GM23338 (cell line): Measurements from ENCODE around the gene TIGAR. TPM values are rescaled to one million over a fixed set of nuclear protein-coding genes. Genes with fewer than 3 reads are reported as not detected.

Experiments used
- ATAC-seq: fragments of 200-7000 bp; cut with Tn5 transposase; 3 replicates; pipeline ENCODE4 v1.9.1; 2020
- DNase-seq: peaks from one replicate; pipeline ENCODE4 v3.0.0-alpha.2; 2015; ENCODE audit warnings: low spot score
- H2AFZ ChIP-seq: fragments of 200-600 bp; sonication (generic); 2 replicates; pipeline ENCODE4 v1.8.0; 2016; ENCODE audit warnings: antibody characterized with exemption, mild to moderate bottlenecking, moderate library complexity
- H3F3A ChIP-seq: fragments of 200-600 bp; sonication (generic); replicated peaks from 2 replicates; pipeline ENCODE4 v1.8.0; 2017; ENCODE audit warnings: antibody characterized with exemption, mixed run types, low read depth
- H3K27ac ChIP-seq: fragments of 200-600 bp; sonication (generic); 2 replicates; pipeline ENCODE4 v1.6.1; 2016; ENCODE audit warnings: low read depth
- H3K27me3 ChIP-seq: fragments of 200-600 bp; sonication (generic); 2 replicates; pipeline ENCODE4 v1.8.0; 2016; ENCODE audit warnings: mild to moderate bottlenecking, mixed run types, moderate library complexity; ENCODE audit not compliant: insufficient read depth
- H3K36me3 ChIP-seq: fragments of 200-600 bp; sonication (generic); 2 replicates; pipeline ENCODE4 v1.8.0; 2016; ENCODE audit warnings: mild to moderate bottlenecking; ENCODE audit not compliant: insufficient read depth
- H3K4me1 ChIP-seq: fragments of 200-600 bp; sonication (generic); 2 replicates; pipeline ENCODE4 v1.8.0; 2016; ENCODE audit warnings: mild to moderate bottlenecking, moderate library complexity; ENCODE audit not compliant: insufficient read depth
- H3K4me2 ChIP-seq: fragments of 200-600 bp; sonication (generic); 2 replicates; pipeline ENCODE4 v1.7.1; 2017; ENCODE audit warnings: mixed run types
- H3K4me3 ChIP-seq: fragments of 200-600 bp; sonication (generic); 2 replicates; pipeline ENCODE4 v1.6.1; 2016; ENCODE audit warnings: mixed run types
- H3K79me2 ChIP-seq: fragments of 200-600 bp; sonication (generic); replicated peaks from 2 replicates; pipeline ENCODE4 v1.8.0; 2017; ENCODE audit warnings: mild to moderate bottlenecking; ENCODE audit not compliant: insufficient read depth
- H3K9me2 ChIP-seq: fragments of 200-600 bp; sonication (generic); 2 replicates; pipeline ENCODE4 v1.8.0; 2017; ENCODE audit not compliant: insufficient read depth
- H4K20me1 ChIP-seq: fragments of 200-600 bp; sonication (generic); replicated peaks from 2 replicates; pipeline ENCODE4 v1.8.0; 2017; ENCODE audit warnings: mild to moderate bottlenecking; ENCODE audit not compliant: insufficient read depth
- H3K27ac Mint-ChIP-seq: 2 replicates; pipeline ENCODE4 v1.8.0; 2020; ENCODE audit warnings: inconsistent platforms, mild to moderate bottlenecking, moderate library complexity, mixed read lengths
- H3K27me3 Mint-ChIP-seq: 3 replicates; pipeline ENCODE4 v1.8.0; 2022; ENCODE audit warnings: low read depth, mild to moderate bottlenecking, moderate library complexity, mixed read lengths, inconsistent platforms; ENCODE audit not compliant: insufficient read depth, poor library complexity
- H3K36me3 Mint-ChIP-seq: 3 replicates; pipeline ENCODE4 v1.8.0; 2021; ENCODE audit warnings: low read depth, mild to moderate bottlenecking, inconsistent platforms, moderate library complexity, mixed read lengths
- H3K4me1 Mint-ChIP-seq: 3 replicates; pipeline ENCODE4 v1.8.0; 2020; ENCODE audit warnings: mild to moderate bottlenecking, inconsistent platforms, mixed read lengths
- H3K4me3 Mint-ChIP-seq: 3 replicates; pipeline ENCODE4 v1.8.0; 2021; ENCODE audit warnings: moderate library complexity, mild to moderate bottlenecking, inconsistent platforms, mixed read lengths
- H3K9me3 Mint-ChIP-seq: 3 replicates; pipeline ENCODE4 v1.8.0; 2020; ENCODE audit warnings: moderate library complexity, mild to moderate bottlenecking, inconsistent platforms, mixed read lengths
- CREB1 ChIP-seq: fragments of 250-450 bp; sonication (Bioruptor Pico); IDR thresholded peaks from 2 replicates; pipeline ENCODE4 v1.5.0; 2020; ENCODE audit warnings: low read depth, mild to moderate bottlenecking, moderate library complexity
- EZH2 ChIP-seq: fragments of 200-600 bp; sonication (generic); IDR thresholded peaks from one replicate; pipeline ENCODE4 v1.8.0; 2017; ENCODE audit warnings: antibody characterized with exemption, mild to moderate bottlenecking, low read depth; ENCODE audit not compliant: unreplicated experiment
- EZH2phosphoT487 ChIP-seq: fragments of 200-600 bp; sonication (generic); IDR thresholded peaks from one replicate; pipeline ENCODE4 v1.8.1; 2018; ENCODE audit warnings: antibody characterized with exemption; ENCODE audit not compliant: unreplicated experiment
- JUNB ChIP-seq: IDR thresholded peaks from one replicate; pipeline ENCODE4 v1.6.1; 2016; ENCODE audit warnings: antibody characterized with exemption; ENCODE audit not compliant: unreplicated experiment
- NANOG ChIP-seq: IDR thresholded peaks from 2 replicates; pipeline ENCODE4 v1.6.1; 2016; ENCODE audit warnings: antibody characterized with exemption, borderline replicate concordance
- POLR2AphosphoS5 ChIP-seq: IDR thresholded peaks from 2 replicates; pipeline ENCODE4 v1.6.1; 2016; ENCODE audit warnings: antibody characterized with exemption, low read depth
- STAT1 ChIP-seq: IDR thresholded peaks from one replicate; pipeline ENCODE4 v1.6.1; 2016; ENCODE audit warnings: antibody characterized with exemption; ENCODE audit not compliant: unreplicated experiment
- ZNF114 ChIP-seq: fragments of 250-450 bp; sonication (Bioruptor Pico); IDR thresholded peaks from 2 replicates; pipeline ENCODE4 v1.5.0; 2020; ENCODE audit warnings: mild to moderate bottlenecking, moderate library complexity
- ZNF331 ChIP-seq: fragments of 250-450 bp; sonication (Bioruptor Pico); IDR thresholded peaks from 2 replicates; pipeline ENCODE4 v1.5.0; 2020; ENCODE audit warnings: low read depth, mild to moderate bottlenecking, moderate library complexity
- polyA plus RNA-seq: library from polyadenylated mRNA; unstranded; fragments of >200 nt; fragmentation: Nextera tagmentation; extraction: Ambion mirVana; gene quantifications from 2 replicates; pipeline ENCODE4 v1.2.1, GENCODE V29; 2016
- total RNA-seq: library from RNA; depleted of rRNA; stranded (reverse); fragments of >200 nt; shearing (Covaris generic); gene quantifications from 2 replicates; pipeline ENCODE4 v1.2.3, GENCODE V29; 2014
- TF ChIP-seq, protein P1 (sequence below), 2 experiments: fragments of 200-600 bp in 1 of 2; sonication (generic) in 1 of 2; conservative IDR thresholded peaks; 2 replicates each; pipeline versions ENCODE4 v1.5.1 to v1.6.1; 2016 to 2017; ENCODE audit warnings: antibody characterized with exemption in 2 of 2, low read depth in 2 of 2, mild to moderate bottlenecking in 2 of 2, moderate library complexity in 1 of 2
- TF ChIP-seq, protein P2 (sequence below): IDR thresholded peaks from 2 replicates; pipeline ENCODE4 v1.6.1; 2016; ENCODE audit warnings: antibody characterized with exemption
- TF ChIP-seq, protein P3 (sequence below): fragments of 250-450 bp; sonication (Bioruptor Pico); IDR thresholded peaks from 2 replicates; pipeline ENCODE4 v1.5.0; 2020; ENCODE audit warnings: mild to moderate bottlenecking, moderate library complexity
- TF ChIP-seq, protein P4 (sequence below): IDR thresholded peaks from one replicate; pipeline ENCODE4 v1.6.1; 2018; ENCODE audit warnings: antibody characterized with exemption; ENCODE audit not compliant: unreplicated experiment

Gene TIGAR
- total and polyA plus RNA-seq, 2 experiments from 2014 or later, result 10.4 to 13.3 TPM

DNA sequence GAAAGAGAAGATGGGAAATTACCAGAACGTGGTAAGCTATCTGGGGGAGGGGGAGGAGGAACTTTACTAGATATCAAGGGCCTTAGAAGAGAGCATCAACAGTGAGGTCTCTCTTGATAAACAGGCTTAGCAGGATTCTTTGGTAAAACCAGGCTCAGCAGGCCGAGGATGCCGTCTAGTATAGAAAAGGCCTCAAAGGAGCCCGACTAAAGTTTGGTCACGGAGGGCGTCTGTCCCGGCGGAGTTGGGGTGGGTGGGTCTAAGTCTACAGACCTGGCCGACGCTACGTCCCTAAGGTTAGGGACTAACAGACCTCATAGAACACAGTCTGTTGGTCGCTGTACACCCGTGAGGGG lies 538 bp upstream of the TIGAR start:
- H3K4me1 Mint-ChIP-seq, result peaks cover 17% of the 10 kb centered on the region
- peak overlapping the region; percentile 96 for H3K27ac Mint-ChIP-seq
- H3K36me3 Mint-ChIP-seq, result peaks cover 8% of the 10 kb centered on the region
- no peaks in the 10 kb centered on the region; the same call in 2 of the 3 replicates for H3K9me3 Mint-ChIP-seq
- Histone ChIP-seq H3F3A (peaks cover 9% of the 10 kb centered on the region; the same call in 1 of the 2 replicates), H3K36me3 (no peaks in the 10 kb centered on the region), H3K9me2 (no peaks in the 10 kb centered on the region), H2AFZ (peak overlapping the region; percentile 92; the same call in 1 of the 2 replicates), H3K4me1 (peaks cover 4% of the 10 kb centered on the region), H3K27me3 (peaks cover 7% of the 10 kb centered on the region; the same call in 1 of the 2 replicates), H3K79me2 (peaks cover 40% of the 10 kb centered on the region), H3K4me2 (peak overlapping the region; percentile 98), H4K20me1 (no peaks in the 10 kb centered on the region), H3K4me3 (peak overlapping the region; percentile 99), H3K27ac (peak overlapping the region; percentile 98)
- peak; percentile 74 for DNase-seq
- no peak for TF ChIP-seq CREB1 (CRISPR knock-in tag)
- TF ChIP-seq ZNF114, result no peak
- no peak for TF ChIP-seq STAT1
- TF ChIP-seq NANOG, result no peak
- TF ChIP-seq, protein P1, sequence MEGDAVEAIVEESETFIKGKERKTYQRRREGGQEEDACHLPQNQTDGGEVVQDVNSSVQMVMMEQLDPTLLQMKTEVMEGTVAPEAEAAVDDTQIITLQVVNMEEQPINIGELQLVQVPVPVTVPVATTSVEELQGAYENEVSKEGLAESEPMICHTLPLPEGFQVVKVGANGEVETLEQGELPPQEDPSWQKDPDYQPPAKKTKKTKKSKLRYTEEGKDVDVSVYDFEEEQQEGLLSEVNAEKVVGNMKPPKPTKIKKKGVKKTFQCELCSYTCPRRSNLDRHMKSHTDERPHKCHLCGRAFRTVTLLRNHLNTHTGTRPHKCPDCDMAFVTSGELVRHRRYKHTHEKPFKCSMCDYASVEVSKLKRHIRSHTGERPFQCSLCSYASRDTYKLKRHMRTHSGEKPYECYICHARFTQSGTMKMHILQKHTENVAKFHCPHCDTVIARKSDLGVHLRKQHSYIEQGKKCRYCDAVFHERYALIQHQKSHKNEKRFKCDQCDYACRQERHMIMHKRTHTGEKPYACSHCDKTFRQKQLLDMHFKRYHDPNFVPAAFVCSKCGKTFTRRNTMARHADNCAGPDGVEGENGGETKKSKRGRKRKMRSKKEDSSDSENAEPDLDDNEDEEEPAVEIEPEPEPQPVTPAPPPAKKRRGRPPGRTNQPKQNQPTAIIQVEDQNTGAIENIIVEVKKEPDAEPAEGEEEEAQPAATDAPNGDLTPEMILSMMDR (conservative IDR thresholded peaks at IDR 0.05; ENCODE audit: low read depth in 2 of 2), result no peak
- TF ChIP-seq JUNB, result no peak
- TF ChIP-seq EZH2phosphoT487, result no peak
- no peak for TF ChIP-seq ZNF331 (CRISPR knock-in tag)
- no peak for TF ChIP-seq EZH2
- TF ChIP-seq, protein P2, sequence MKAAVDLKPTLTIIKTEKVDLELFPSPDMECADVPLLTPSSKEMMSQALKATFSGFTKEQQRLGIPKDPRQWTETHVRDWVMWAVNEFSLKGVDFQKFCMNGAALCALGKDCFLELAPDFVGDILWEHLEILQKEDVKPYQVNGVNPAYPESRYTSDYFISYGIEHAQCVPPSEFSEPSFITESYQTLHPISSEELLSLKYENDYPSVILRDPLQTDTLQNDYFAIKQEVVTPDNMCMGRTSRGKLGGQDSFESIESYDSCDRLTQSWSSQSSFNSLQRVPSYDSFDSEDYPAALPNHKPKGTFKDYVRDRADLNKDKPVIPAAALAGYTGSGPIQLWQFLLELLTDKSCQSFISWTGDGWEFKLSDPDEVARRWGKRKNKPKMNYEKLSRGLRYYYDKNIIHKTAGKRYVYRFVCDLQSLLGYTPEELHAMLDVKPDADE, result no peak
- TF ChIP-seq, protein P3, sequence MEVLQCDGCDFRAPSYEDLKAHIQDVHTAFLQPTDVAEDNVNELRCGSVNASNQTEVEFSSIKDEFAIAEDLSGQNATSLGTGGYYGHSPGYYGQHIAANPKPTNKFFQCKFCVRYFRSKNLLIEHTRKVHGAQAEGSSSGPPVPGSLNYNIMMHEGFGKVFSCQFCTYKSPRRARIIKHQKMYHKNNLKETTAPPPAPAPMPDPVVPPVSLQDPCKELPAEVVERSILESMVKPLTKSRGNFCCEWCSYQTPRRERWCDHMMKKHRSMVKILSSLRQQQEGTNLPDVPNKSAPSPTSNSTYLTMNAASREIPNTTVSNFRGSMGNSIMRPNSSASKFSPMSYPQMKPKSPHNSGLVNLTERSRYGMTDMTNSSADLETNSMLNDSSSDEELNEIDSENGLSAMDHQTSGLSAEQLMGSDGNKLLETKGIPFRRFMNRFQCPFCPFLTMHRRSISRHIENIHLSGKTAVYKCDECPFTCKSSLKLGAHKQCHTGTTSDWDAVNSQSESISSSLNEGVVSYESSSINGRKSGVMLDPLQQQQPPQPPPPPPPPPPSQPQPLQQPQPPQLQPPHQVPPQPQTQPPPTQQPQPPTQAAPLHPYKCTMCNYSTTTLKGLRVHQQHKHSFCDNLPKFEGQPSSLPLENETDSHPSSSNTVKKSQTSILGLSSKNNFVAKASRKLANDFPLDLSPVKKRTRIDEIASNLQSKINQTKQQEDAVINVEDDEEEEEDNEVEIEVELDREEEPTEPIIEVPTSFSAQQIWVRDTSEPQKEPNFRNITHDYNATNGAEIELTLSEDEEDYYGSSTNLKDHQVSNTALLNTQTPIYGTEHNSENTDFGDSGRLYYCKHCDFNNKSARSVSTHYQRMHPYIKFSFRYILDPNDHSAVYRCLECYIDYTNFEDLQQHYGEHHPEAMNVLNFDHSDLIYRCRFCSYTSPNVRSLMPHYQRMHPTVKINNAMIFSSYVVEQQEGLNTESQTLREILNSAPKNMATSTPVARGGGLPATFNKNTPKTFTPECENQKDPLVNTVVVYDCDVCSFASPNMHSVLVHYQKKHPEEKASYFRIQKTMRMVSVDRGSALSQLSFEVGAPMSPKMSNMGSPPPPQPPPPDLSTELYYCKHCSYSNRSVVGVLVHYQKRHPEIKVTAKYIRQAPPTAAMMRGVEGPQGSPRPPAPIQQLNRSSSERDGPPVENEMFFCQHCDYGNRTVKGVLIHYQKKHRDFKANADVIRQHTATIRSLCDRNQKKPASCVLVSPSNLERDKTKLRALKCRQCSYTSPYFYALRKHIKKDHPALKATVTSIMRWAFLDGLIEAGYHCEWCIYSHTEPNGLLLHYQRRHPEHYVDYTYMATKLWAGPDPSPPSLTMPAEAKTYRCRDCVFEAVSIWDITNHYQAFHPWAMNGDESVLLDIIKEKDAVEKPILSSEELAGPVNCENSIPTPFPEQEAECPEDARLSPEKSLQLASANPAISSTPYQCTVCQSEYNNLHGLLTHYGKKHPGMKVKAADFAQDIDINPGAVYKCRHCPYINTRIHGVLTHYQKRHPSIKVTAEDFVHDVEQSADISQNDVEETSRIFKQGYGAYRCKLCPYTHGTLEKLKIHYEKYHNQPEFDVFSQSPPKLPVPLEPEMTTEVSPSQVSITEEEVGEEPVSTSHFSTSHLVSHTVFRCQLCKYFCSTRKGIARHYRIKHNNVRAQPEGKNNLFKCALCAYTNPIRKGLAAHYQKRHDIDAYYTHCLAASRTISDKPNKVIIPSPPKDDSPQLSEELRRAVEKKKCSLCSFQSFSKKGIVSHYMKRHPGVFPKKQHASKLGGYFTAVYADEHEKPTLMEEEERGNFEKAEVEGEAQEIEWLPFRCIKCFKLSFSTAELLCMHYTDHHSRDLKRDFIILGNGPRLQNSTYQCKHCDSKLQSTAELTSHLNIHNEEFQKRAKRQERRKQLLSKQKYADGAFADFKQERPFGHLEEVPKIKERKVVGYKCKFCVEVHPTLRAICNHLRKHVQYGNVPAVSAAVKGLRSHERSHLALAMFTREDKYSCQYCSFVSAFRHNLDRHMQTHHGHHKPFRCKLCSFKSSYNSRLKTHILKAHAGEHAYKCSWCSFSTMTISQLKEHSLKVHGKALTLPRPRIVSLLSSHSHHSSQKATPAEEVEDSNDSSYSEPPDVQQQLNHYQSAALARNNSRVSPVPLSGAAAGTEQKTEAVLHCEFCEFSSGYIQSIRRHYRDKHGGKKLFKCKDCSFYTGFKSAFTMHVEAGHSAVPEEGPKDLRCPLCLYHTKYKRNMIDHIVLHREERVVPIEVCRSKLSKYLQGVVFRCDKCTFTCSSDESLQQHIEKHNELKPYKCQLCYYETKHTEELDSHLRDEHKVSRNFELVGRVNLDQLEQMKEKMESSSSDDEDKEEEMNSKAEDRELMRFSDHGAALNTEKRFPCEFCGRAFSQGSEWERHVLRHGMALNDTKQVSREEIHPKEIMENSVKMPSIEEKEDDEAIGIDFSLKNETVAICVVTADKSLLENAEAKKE (CRISPR knock-in tag), result no peak
- no peak for TF ChIP-seq POLR2AphosphoS5
- TF ChIP-seq, protein P4, sequence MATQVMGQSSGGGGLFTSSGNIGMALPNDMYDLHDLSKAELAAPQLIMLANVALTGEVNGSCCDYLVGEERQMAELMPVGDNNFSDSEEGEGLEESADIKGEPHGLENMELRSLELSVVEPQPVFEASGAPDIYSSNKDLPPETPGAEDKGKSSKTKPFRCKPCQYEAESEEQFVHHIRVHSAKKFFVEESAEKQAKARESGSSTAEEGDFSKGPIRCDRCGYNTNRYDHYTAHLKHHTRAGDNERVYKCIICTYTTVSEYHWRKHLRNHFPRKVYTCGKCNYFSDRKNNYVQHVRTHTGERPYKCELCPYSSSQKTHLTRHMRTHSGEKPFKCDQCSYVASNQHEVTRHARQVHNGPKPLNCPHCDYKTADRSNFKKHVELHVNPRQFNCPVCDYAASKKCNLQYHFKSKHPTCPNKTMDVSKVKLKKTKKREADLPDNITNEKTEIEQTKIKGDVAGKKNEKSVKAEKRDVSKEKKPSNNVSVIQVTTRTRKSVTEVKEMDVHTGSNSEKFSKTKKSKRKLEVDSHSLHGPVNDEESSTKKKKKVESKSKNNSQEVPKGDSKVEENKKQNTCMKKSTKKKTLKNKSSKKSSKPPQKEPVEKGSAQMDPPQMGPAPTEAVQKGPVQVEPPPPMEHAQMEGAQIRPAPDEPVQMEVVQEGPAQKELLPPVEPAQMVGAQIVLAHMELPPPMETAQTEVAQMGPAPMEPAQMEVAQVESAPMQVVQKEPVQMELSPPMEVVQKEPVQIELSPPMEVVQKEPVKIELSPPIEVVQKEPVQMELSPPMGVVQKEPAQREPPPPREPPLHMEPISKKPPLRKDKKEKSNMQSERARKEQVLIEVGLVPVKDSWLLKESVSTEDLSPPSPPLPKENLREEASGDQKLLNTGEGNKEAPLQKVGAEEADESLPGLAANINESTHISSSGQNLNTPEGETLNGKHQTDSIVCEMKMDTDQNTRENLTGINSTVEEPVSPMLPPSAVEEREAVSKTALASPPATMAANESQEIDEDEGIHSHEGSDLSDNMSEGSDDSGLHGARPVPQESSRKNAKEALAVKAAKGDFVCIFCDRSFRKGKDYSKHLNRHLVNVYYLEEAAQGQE, result no peak
- peak overlapping the region; percentile 90 for H3K4me3 Mint-ChIP-seq
- H3K27me3 Mint-ChIP-seq, result peaks cover 10% of the 10 kb centered on the region
- ATAC-seq, result peak; percentile 48
